GM18867 (cell line): ENCODE data around the gene PRRC2B.
"Not testable (repeated sequence)": the region's sequence is repeated elsewhere in the genome, so short reads cannot be mapped to it uniquely, and the experiment has no call there.

Experiments used
- ATAC-seq: cut with Tn5 transposase; IDR thresholded peaks from one replicate; pipeline ENCODE4 v1.9.1; 2021; ENCODE audit warnings: mild to moderate bottlenecking, moderate library complexity; ENCODE audit not compliant: unreplicated experiment

The PRRC2B gene

DNA sequence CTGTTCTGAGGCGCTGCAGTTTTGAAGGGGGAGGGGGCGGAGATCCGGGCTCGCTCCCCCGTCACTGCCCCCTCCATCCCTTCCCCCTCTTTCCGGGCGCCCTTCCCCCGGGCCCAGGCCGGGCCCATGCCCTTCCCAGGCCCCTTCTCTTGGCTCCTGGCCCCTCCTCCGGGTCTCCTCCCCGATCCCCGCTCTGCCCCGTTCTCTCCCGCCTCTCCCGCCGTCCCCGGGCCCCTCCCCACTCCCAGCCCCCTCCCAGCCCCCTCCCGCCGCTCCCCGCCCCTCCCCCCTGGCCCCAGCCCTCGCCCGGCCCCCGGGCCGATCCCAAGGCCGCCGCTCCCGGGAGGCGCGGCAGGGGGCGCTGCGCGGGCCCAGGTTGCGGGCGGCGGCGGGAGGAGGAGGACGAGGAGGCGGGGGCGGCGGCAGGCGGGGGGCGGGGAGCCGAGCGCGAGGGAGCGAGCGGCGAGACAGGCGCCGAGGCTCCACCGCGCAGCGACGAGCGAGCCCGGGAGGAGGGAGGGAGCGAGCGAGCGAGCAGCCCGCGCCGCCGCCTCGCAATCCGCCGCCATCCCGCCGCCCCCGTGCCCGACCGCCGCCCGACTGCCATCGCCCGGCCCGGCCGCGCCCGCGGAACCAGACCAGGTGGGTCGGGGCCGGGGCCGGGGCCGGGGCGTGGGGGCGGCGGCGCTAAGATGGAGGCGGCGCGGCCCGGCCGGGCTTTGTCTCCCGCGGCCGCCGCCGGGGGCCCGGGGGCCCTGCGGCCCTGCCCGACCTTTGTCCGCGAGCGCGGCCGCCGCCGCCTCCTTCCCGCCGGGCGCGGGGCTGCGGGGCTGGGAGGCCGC, at the start of gene PRRC2B:
Gene PRRC2B, plus strand, starts transcription at position 465 of the 842 bp plus-strand sequence. CDS start 36,059 bp downstream, outside the sequence.
- ATAC-seq: peak; percentile 51

DNA sequence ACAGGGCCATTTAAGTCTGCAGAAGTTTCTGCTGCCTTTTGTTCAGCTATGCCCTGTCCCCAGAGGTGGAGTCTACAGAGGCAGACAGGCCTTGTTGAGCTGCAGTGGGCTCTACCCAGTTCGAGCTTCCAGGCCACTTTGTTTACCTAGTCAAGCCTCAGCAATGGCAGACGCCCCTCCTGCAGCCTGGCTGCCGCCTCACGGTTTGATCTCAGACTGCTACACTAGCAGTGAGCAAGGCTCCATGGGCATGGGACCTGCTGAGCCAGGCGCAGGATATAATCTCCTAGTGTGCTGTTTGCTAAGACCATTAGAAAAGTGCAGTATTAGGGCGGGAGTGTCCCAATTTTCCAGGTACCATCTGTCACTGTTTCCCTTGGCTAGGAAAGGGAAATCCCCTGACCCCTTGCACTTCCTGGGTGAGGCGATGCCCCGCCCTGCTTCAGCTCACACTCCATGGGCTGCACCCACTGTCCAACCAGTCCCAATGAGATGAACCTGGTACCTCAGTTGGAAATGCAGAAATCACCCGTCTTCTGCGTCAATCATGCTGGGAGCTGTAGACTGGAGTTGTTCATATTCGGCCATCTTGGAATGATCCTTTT, 48.9 kb upstream of the PRRC2B start:
- ATAC-seq: not testable (repeated sequence)

DNA sequence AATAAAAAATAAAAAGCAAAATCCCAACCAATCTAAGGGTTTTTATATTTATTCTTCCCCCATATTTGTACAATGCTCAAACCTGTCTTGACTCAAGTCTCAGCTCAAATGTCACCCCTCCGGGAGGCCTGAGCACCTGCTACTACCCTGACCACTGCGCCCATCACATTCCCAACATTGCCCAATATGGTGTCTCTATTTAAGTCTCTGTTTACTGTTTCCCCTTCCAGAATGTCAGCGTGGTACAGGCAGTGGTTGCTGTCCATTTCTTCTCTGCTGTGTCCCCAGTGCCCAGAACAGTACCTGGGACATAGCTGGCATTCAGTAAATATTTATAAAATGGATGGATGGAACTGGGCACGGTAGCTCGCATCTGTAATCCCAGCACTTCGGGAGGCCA, 47.3 kb upstream of the PRRC2B start:
- ATAC-seq: no peak

DNA sequence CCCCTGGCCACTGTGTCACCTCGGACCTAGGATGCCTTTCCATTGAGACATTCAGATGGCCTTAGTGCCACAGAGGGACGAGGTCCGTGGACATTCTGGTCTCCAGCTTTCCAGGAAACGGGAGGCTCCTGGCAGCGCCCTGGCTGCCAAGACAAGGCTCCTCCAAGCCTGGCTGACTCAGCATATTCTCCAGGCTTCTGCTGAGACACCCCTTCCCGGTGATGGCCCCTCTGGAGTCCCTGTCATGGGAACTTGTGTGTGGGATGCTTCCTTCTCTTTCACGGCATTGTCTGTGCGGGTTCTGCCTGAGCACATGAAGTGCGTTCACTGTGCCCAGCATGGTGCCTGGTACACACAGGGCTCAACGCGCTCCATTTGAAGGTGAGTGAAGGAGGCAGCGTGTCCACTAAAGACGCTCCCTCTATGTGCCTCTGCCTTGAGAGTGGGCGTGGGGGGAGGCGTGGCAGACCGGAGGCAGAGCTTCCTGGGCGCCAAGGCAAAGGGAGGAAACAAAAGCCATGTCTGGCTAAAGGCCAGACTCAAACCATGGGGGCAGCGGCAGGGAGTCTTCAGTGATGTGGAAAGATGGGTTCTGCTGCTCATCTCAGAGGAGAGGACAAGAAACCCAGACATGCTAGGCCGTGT, 46.4 kb upstream of the PRRC2B start:
- no peak for ATAC-seq

DNA sequence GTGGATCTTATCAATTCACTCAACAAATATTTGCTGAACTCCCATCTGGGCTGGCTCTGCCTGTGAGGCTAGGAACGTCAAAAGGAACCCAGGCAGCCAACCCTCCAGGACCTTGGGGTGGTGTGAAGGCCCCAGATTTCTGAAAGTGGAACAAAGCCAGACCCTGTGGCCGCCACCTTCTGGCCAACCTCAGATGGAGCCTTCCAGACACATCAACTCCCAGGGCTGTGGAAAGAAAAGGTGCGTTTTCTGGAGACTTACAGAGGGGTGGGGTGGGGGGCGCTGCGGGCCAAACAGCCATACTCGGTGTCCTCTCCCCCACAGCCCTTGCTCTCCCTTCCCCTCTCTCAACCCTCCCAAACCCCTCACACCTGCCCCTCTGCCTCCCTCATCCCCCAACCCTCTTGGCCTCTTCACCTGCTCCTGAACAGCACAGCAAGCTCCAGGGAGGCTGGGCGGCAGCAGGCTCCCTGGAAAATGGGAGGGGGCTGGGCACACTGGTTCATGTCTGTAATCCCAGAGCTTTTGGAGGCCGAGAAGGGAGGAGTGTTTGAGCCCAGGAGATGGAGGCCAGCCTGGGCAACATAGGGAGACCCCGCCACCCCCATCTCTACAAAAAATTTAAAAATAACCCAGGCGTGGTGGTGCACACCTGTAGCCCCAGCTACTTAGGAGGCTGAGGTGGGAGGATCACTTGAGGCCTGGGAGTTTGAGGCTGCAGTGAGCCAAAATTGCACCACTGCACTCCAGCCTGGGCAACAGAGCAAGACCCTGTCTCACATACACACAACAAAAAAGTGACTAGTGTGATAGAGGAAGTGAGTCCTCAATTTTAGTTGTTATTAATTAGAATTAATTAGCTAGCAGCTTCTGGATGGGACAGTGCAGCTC, 45.0 kb upstream of the PRRC2B start:
- ATAC-seq: no peak

DNA sequence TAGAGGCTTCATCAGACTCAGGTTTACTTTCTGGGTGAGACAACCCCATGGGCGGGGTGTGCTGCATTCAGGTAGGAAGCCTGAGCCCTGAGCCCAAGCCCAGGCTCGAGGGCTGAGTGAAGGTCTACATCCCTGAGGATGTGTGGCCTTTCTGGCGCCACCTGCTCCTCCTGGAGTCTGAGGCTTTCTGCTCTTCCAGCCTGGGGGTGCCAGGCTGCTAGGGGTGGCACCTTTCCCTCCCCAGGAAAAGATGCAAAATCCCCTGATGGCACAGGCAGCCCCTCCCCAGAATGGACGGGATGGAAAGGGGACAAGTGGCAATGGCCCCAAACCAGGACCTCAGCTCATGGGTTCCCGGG, 44.4 kb upstream of the PRRC2B start:
- no peak for ATAC-seq

DNA sequence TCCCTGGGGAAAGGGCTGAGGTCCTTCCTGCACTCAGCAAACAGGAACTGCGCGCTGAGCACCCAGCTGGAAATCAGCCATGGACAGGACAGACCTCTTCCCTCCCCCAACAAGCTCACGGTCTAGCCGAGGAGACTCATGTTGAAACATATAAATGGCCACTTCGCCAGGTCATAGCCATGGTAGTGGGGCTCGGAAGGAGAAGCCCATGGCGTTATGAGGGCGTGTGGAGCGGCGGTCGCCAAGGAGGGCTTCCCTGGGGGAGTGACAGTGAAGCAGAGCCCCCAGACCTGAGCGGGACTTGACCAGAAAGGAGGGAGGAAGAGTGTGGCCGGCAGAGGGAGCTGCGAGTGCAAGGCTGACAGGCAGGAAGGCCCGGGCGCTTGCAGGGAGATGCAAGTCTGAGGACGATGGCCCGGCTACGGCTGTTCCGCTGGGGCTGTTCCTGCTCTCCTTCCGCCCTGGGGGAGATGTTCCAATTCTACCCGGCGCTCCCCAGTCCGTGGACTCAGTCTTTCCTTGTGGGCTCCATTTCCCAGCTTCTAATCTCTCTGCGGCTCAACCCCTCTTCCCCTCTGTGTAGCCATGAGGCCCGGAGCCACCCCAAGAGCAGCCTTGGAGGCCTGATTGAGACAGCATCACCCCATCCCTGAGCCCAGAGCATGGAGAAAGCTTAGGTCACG, 43.9 kb upstream of the PRRC2B start:
- ATAC-seq: peak; percentile 70

DNA sequence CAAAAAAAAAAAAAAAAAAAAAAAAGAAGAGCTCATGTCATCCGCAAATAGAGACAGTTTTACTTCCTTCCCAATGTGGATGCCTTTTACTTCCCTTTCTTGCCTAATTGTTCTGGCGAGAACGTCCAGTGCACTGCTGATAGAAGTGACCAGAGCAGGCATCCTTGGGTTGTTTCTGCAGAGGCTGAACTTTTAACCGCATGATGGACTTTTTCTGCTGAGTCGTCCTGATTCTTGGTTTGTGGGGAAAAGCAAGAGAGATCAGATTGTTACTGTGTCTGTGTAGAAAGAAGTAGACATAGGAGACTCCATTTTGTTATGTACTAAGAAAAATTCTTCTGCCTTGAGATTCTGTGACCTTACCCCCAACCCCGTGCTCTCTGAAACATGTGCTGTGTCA, 37.4 kb upstream of the PRRC2B start:
- ATAC-seq: not testable (repeated sequence)

DNA sequence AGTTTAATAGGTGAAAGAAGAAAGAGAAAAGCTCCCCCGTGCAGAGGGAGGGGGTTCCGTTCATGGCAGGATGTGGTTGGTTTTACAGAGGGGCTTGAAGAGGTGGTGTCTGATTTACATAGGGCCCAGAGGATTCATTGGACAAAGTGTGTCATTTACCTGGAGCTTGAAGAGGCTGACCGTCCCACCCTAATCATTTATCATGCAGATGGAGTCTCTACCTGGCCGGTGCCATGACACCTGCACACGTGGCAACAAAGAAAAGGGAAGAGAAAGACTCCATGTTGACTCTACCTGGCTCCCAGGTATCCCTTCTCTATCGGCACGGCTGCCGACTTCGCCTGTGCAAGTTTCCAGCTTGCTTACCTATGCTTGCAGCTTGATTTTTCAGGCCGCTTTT, 35.3 kb upstream of the PRRC2B start:
- no peak for ATAC-seq

DNA sequence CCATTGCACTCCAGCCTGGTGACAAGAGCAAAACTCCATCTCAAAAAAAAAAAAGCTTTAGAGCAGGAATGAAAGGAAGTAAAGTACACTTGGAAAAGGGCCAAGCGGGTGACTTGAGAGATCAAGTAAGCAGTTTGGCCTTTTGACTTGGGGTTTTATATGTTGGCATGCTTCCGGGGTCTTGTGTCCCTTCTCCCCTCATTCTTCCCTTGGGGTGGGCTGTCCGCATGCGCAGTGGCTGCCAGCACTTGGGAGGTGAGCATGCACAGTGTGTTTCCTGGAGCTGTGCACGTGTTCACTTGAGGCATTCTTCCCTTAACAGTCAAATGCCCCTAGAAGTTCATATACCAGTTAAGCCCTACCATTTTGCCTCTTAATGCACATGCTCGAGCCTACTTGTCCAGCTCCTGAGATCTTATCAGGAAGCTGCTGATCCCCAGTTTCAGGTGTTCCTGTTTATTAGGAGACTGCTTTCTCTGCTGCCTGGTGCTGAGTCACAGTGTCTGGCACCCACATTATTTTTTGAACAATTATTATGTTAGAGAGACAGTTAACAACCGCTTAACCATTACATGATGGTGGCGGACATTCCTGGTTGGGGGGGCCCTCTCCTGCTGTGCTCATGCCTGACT, 32.6 kb upstream of the PRRC2B start:
- no peak for ATAC-seq

DNA sequence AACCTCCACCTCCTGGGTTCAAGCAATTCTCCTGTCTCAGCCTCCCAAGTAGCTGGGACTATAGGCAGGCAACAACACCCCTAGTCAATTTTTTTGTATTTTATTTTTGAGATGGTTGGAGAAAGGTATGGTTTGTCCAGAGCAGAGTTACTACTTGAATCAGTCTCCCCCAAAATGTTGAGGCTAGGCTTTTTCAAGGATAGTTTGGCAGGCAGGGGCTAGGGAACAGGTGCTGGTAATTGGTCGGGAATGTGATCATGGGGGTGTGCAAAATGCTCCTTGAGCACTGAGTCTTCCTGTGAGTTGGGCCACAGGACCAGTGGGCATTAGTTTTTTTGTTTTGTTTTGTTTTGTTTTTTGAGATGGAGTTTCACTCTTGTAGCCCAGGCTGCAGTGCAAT, 28.3 kb upstream of the PRRC2B start:
- ATAC-seq: no peak

DNA sequence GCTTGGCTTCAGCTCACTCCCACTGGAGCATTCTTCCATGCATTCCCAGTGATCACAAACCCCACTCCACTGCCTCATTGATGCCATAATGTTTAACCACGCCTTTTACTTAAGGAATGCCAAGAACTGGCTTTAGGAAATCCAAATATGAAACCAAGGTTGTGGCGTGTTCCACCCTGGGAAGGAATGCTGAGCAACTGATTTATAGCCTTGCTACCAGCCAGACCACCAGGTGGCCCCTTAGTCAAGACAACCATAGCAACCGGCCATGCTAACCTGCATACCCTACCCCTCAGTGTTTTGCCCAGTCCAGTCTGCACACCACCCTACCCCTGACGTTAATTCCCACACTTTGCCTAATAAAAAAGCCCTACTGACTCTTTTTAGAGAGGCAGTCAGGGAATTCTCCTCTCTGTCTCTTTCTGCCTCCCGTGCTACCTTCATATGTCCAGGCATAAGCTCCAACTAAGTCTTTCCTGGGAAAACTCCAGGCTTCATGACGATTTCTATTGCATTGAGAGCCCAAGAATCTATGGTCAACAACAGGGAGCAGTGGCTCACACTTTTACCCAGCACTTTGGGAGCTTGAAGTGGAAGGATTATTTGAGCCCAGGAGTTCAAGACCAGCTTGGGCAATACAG, 27.0 kb upstream of the PRRC2B start:
- no peak for ATAC-seq

DNA sequence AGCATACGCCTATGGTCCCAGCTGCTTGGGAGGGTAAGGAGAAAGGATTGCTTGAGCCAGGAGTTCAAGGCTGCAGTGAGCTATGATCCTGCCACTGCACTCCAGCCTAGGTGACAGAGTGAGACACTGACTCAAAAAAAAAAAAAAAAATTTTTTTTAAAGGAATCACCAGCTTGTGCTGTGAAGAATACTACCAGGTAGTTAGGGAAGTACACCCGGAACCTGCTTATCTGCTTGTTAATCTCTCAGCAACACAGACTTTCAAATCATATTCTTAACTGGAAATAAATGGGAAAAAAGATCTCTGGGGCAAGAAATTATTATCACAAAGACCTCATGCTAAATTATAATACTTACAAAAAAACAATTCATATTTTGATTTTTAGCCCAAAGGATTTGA, 26.4 kb upstream of the PRRC2B start:
- ATAC-seq: no peak

DNA sequence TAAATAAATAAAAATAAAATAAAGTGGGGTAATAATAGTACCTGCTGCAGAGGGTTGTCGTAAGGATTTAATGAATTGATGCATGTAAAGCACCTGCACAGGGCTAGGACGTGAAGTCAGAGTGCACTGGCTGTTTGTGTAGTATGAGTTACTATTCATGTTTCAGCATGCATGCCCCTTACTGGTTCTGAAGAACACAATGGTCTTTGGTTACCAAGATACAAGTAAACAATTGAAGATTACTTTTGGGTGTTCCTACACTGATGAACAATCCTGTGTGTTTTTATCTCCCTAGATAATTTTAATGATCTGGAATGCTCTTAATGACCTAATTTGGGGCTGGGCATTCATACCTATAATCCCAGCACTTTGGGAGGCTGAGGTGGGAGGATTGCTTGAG, 23.2 kb upstream of the PRRC2B start:
- ATAC-seq: no peak

DNA sequence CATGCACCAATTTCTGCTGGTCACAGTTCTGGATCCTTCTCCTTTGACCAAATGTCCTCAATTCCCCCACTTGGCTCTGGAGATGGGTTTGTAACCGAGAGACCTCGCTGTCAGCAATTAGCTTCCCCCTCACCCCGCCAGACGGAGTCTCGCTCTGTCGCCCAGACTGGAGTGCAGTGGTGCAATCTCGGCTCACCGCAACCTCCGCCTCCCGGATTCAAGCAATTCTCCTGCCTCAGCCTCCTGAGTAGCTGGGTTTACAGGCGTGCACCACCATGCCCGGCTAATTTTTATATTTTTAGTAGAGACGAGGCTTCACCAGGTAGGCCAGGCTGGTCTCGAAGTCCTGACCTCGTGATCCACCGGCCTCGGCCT, 21.3 kb upstream of the PRRC2B start:
- not testable (repeated sequence) for ATAC-seq

DNA sequence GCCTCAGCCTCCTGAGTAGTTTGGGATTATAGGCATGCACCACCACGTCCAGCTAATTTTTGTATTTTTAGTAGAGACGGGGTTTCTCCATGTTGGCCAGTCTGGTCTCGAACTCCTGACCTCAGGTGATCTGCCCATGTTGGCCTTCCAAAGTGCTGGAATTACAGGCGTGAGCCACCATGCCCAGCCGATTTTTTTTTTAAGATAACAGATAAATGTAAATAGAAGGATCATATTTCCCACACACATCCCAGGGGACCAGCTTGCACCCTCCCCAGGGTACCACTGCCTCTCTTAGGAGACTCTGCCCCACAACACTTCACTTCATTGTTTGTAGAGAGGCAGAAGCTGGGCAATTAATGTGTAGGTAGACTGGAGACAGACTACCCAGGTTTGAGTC, 19.2 kb upstream of the PRRC2B start:
- not testable (repeated sequence) for ATAC-seq

DNA sequence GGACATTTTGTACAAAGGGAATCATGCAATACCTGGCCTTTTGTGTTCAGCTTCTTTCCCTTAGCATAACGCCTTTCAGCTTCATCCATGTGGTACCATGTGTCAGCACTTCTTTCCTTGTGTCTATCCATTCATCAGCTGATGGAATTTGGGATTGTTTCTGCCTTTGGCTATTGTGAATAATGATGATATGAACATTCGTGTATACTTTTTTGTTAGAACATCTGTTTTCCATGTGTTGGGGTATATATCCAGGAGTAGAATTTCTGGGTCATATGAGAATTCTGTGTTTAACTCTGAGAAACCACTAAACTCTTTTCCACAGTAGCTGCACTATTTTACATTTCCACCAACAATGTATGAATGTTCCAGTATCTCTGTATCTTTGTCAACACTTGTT, 14.8 kb upstream of the PRRC2B start:
- ATAC-seq: no peak

DNA sequence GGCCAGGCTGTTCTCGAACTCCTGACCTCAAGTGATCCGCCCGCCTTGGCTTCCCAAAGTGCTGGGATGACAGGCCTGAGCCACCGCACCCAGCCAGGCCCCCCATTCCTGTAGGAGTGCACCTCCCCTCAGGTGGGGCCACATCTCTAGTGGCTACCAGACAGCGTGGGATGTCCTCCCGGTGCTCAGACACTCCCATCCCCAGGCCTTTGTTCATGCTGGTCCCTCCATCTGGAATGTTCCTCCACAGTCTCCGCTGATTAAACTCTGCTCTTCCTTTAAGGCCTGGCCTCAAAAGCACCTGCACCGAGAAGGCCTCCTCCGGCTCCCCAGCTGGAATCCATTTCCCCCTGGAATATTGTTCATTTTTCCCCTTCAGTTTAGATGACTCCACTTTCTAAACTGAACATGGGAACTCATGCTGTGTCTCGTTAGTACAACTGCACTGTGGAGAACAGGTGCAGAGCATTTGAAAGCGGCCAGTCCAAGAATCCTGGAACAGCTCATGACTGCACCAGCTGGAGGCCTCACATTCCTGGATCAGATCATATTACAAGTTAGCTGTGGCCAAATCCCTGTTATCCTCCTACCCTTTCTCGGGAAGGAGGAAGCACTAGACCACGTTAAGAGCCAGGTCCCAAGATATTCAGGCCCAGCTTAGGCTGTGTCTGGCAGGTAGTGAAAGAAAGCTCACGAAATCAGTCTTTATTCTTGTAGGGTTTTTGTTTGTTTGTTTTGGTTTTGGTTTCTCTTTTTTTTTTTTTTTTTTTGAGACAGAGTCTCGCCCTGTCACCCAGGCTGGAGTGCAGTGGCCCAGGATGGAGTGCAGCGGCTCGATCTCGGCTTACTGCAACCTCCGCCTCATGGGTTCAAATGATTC, 10.8 kb upstream of the PRRC2B start:
- ATAC-seq: no peak

DNA sequence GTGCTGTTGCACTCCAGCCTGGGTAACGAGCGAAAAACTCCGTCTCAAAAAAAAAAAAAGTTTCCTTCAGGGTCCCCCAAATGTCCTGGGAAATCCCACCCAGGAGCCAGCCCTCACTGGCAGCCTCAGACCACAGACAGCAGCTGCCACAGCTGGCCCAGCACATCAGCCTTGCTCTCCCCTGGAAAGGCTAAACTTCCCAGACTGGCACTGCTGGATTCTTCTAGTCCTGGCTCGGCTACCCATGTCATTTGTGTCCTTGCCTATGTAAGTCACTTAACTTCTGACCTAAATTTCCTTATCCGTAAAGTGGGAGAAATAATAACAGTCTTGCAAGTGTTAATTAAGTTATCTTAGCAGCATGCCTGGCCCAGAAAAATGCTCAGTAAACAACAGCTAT, 8.6 kb upstream of the PRRC2B start:
- no peak for ATAC-seq
